GM19372 (cell line): ENCODE measurements around the gene ZNF207.
"Not testable (repeated sequence)": the region's sequence is repeated elsewhere in the genome, so short reads cannot be mapped to it uniquely, and the experiment has no call there.

Source experiments
- ATAC-seq: cut with Tn5 transposase; IDR thresholded peaks from one replicate; pipeline ENCODE4 v1.9.1; 2021; ENCODE audit warnings: mild to moderate bottlenecking, low read depth, moderate library complexity; ENCODE audit not compliant: unreplicated experiment

ZNF207 gene

GRCh38 chr17:32349854-32350665 lies at the start of gene ZNF207:
TSS of gene ZNF207 (plus strand) at chr17:32350157. CDS start at chr17:32350286, 129 bp downstream.
- peak; percentile 90 for ATAC-seq

GRCh38 chr17:32302037-32302436 lies 47.9 kb upstream of the ZNF207 start:
- ATAC-seq = no peak

- ATAC-seq = no peak
These were observed 46.9 kb upstream of the ZNF207 start for GRCh38 chr17:32302860-32303649.

GRCh38 chr17:32303781-32304288 lies 46.1 kb upstream of the ZNF207 start:
- ATAC-seq = no peak

GRCh38 chr17:32305049-32305448 lies 44.9 kb upstream of the ZNF207 start:
- ATAC-seq = no peak

- ATAC-seq = no peak
These were observed 42.3 kb upstream of the ZNF207 start for GRCh38 chr17:32307658-32308057.

- no peak for ATAC-seq
These were observed 38.9 kb upstream of the ZNF207 start for GRCh38 chr17:32311028-32311536.

GRCh38 chr17:32314636-32315035 lies 35.3 kb upstream of the ZNF207 start:
- no peak for ATAC-seq

GRCh38 chr17:32315171-32315570 lies 34.8 kb upstream of the ZNF207 start:
- ATAC-seq = no peak

- not testable (repeated sequence) for ATAC-seq
These were observed 33.3 kb upstream of the ZNF207 start for GRCh38 chr17:32316653-32317052.

GRCh38 chr17:32317353-32317752 lies 32.6 kb upstream of the ZNF207 start:
- no peak for ATAC-seq

GRCh38 chr17:32318071-32318470 lies 31.9 kb upstream of the ZNF207 start:
- ATAC-seq = no peak

GRCh38 chr17:32319548-32319905 lies 30.4 kb upstream of the ZNF207 start:
- ATAC-seq = peak; percentile 64

GRCh38 chr17:32320080-32320479 lies 29.9 kb upstream of the ZNF207 start:
- ATAC-seq = not testable (repeated sequence)

- no peak for ATAC-seq
These were observed 29.1 kb upstream of the ZNF207 start for GRCh38 chr17:32320847-32321246.

GRCh38 chr17:32323046-32323445 lies 26.9 kb upstream of the ZNF207 start:
- ATAC-seq = no peak

GRCh38 chr17:32323811-32324491 lies 26.0 kb upstream of the ZNF207 start:
- no peak for ATAC-seq

GRCh38 chr17:32327911-32328310 lies 22.0 kb upstream of the ZNF207 start:
- no peak for ATAC-seq

GRCh38 chr17:32330147-32330546 lies 19.8 kb upstream of the ZNF207 start:
- no peak for ATAC-seq

- ATAC-seq = no peak
These were observed 18.5 kb upstream of the ZNF207 start for GRCh38 chr17:32331243-32332040.
